Cardiac muscle cell (in vitro differentiated cells and primary cell): ENCODE results near the gene KRTAP3-1. TPM values are rescaled to one million over a fixed set of nuclear protein-coding genes. Genes with fewer than 3 reads are reported as not detected.
"Not testable (repeated sequence)": the region's sequence is repeated elsewhere in the genome, so short reads cannot be mapped to it uniquely, and the experiment has no call there.

Experiments
- DNase-seq, 2 donors: peaks; one replicate each; pipeline versions ENCODE4 v3.0.0 to v3.0.0-alpha.2; 2010 to 2017; ENCODE audit warnings: low read depth in 1 of 2, low spot score in 1 of 2
- H3K27ac ChIP-seq: fragments of 200-600 bp; sonication (generic); 2 replicates; pipeline ENCODE4 v1.5.1; 2016
- H3K27me3 ChIP-seq: fragments of 200-600 bp; sonication (generic); 2 replicates; pipeline ENCODE4 v1.6.0; 2016; ENCODE audit warnings: control low read depth
- H3K36me3 ChIP-seq: fragments of 200-600 bp; sonication (generic); 2 replicates; pipeline ENCODE4 v1.5.1; 2016; ENCODE audit warnings: control low read depth
- H3K4me1 ChIP-seq: fragments of 200-600 bp; sonication (generic); 2 replicates; pipeline ENCODE4 v1.8.1; 2017; ENCODE audit warnings: low read depth, mild to moderate bottlenecking, mixed run types
- H3K4me3 ChIP-seq: fragments of 200-600 bp; sonication (generic); 2 replicates; pipeline ENCODE4 v1.5.1; 2016; ENCODE audit warnings: mild to moderate bottlenecking
- H3K9me3 ChIP-seq: fragments of 200-600 bp; sonication (generic); 2 replicates; pipeline ENCODE4 v1.5.1; 2017; ENCODE audit warnings: low read depth, mild to moderate bottlenecking, control low read depth
- CTCF ChIP-seq: IDR thresholded peaks from 2 replicates; pipeline ENCODE4 v1.5.1; 2012; ENCODE audit warnings: low read depth, mild to moderate bottlenecking, low read length
- polyA plus RNA-seq: library from polyadenylated mRNA; unstranded; fragments of >200 nt; fragmentation: Nextera tagmentation; extraction: Ambion mirVana; gene quantifications from 2 replicates; pipeline ENCODE4 v1.2.1, GENCODE V29; 2016
- total RNA-seq: library from RNA; depleted of rRNA; stranded (reverse); fragments of >200 nt; gene quantifications from 2 replicates; pipeline ENCODE4 v1.2.3, GENCODE V29; 2016

Gene KRTAP3-1
- total and polyA plus RNA-seq, 2 experiments from 2014 or later: not detected

GRCh38 chr17:41003926-41004325 lies 5.0 kb downstream of the KRTAP3-1 start:
- no peak overlapping the region for H3K27ac ChIP-seq
- no peaks in the 10 kb centered on the region for H3K4me1 ChIP-seq
- H3K4me3 ChIP-seq: no peak overlapping the region
- H3K36me3 ChIP-seq: no peaks in the 10 kb centered on the region
- H3K27me3 ChIP-seq: no peaks in the 10 kb centered on the region
- no peak for TF ChIP-seq CTCF
- H3K9me3 ChIP-seq: no peaks in the 10 kb centered on the region
- DNase-seq: no peak

- TF ChIP-seq CTCF: no peak
- Histone ChIP-seq H3K9me3 (no peaks in the 10 kb centered on the region), H3K27me3 (no peaks in the 10 kb centered on the region), H3K4me1 (no peaks in the 10 kb centered on the region), H3K36me3 (no peaks in the 10 kb centered on the region), H3K27ac (no peak overlapping the region), H3K4me3 (no peak overlapping the region)
- DNase-seq: no peak
Observed at GRCh38 chr17:41002814-41003213, 6.1 kb downstream of the KRTAP3-1 start.

- H3K27ac ChIP-seq: no peak overlapping the region
- no peak for DNase-seq
- H3K27me3 ChIP-seq: no peaks in the 10 kb centered on the region
- H3K4me3 ChIP-seq: no peak overlapping the region
- TF ChIP-seq CTCF: no peak
- no peaks in the 10 kb centered on the region for H3K4me1 ChIP-seq
- H3K9me3 ChIP-seq: no peaks in the 10 kb centered on the region
- H3K36me3 ChIP-seq: no peaks in the 10 kb centered on the region
Observed at GRCh38 chr17:41001795-41002194, 7.1 kb downstream of the KRTAP3-1 start.

- not testable (repeated sequence) for H3K27me3 ChIP-seq, H3K4me1 ChIP-seq, H3K9me3 ChIP-seq, H3K27ac ChIP-seq, H3K36me3 ChIP-seq, H3K4me3 ChIP-seq, DNase-seq
Observed at GRCh38 chr17:40999563-40999962, 9.4 kb downstream of the KRTAP3-1 start, which contains the start of gene KRTAP3-2. KRTAP3-2 (minus strand) TSS chr17:40999906; CDS start chr17:40999853, 53 bp downstream.

GRCh38 chr17:40997361-40997760 lies 11.6 kb downstream of the KRTAP3-1 start:
- H3K27me3 ChIP-seq: no peaks in the 10 kb centered on the region
- H3K9me3 ChIP-seq: no peaks in the 10 kb centered on the region
- no peak overlapping the region for H3K4me3 ChIP-seq
- no peaks in the 10 kb centered on the region for H3K36me3 ChIP-seq
- no peak overlapping the region for H3K27ac ChIP-seq
- no peak for DNase-seq
- peaks cover 5% of the 10 kb centered on the region for H3K4me1 ChIP-seq
- TF ChIP-seq CTCF: no peak

- no peak for TF ChIP-seq CTCF
- peaks cover 5% of the 10 kb centered on the region for H3K4me1 ChIP-seq
- H3K36me3 ChIP-seq: no peaks in the 10 kb centered on the region
- no peak for DNase-seq
- no peak overlapping the region for H3K4me3 ChIP-seq
- no peak overlapping the region for H3K27ac ChIP-seq
- H3K27me3 ChIP-seq: no peaks in the 10 kb centered on the region
- no peaks in the 10 kb centered on the region for H3K9me3 ChIP-seq
Observed at GRCh38 chr17:40996829-40997228, 12.1 kb downstream of the KRTAP3-1 start.
